Medulla oblongata (tissue), 1 donor: ENCODE measurements around the gene TLR5.

ENCODE experiments used
- DNase-seq: peaks from one replicate; pipeline ENCODE4 v3.0.0-alpha.2; 2015; ENCODE audit errors: extremely low spot score

TLR5 gene

DNA sequence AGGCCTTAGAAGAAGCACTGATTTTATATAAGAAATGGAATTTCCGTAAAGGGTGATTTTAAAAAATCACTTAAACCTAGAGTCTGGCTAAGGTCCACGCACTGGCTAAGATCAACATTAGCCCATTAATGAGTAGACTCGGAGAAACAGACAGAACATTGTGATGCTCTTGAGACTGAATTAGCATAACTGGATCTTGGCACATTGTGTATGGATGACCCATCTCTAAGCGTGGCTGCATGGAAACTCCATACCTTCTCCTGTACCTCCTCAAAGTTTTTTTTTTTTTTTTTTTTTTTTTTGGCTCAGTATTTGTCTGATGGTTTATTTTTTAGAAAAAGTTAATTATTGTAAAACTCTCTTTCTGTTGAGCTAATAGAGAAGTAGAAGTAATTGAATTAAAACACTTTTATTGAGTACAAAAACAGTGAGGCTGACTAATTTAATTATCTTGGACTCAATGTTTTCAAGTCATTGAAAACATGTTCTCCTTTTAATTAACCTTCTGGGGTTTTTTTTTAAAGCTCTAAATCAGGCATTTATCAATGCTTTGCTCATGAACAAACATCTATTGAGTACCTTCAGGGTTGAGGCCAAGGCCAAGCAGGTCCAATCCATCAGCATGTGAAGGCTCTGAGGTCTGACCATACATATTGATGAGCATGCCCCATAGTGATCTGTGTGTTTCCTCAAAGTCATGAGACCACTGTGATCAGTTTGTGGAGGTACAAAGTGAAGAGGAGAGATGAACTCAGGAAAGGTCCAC, 74.0 kb downstream of the TLR5 start:
- peak; percentile 34 for DNase-seq

DNA sequence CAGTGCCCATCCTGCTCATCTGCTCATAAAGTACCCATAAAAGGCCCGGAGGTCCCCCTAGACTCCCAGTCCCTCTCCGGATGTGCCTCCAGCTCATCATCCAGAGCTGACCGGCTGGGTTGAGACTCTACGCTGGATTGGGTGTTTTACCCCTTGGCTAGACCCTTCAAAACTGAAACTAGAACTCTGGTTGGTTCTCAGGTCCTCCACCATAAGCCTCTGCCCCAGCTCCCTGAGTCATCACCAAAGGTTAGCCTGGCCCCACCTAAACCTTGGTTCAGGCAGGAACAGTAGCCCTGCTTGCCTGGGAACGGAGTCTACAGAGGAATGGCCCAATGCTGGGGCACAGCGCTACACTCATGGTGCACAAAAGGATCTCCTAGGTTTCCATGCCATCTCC, 75.1 kb downstream of the TLR5 start:
- DNase-seq = no peak

DNA sequence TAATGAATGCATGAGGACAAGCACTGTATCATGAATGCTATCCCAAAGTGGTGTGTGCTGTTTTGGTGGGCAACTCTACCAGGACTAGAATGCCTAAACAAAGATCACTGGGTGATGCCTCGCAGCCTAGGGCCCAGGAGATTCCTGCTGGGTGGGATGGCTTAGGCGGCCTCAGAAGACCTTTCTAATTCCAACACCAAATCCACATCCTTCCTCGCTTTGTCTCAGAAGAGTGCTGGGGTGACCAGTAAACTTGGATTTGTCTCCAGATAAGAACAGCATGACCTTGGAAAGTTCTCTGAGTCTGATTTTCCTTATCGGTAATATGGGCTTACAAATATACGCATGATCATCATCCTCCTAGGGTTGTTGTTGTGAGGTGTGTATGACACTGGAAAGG, 76.6 kb downstream of the TLR5 start:
- DNase-seq = no peak

DNA sequence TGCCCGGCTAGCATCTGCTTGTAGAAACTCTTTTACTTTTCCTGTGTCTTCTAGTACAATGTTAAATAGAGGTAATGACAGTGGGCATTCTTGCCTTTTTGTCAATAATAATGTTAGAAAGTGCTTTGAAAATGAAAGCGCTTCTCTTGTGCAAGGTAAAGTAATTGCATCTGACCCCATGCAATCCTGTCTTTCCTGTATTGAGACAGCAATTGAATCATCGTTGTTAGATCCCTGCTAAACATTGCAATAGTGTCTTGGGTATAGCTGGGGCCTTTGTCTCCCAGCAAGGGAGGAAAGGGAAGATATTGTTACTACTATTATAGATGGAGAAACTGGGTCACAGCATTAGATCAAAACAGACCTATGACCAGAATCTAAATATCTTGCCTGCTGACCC, 80.9 kb downstream of the TLR5 start:
- DNase-seq = no peak

DNA sequence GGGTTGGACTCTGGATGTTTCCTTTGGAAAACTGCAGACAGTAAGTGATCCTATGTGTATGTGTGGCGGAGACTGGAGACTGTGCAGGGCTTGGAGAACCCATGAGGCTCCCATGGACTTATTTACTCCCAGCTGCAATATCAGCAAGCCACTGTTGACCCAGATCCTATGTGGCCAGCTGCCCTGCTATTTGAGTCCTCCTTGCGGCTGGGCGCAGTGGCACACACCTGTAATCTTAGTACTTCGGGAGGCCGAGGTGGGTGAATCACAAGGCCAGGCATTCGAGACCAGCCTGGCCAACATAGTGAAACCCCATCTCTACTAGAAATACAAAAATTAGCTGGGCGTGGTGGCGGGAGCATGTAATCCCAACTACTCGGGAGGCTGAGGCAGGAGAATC, 83.5 kb downstream of the TLR5 start:
- DNase-seq = no peak
